GM04503 (cell line): ENCODE data around the gene SEPTIN1.
A peak's percentile ranks its signal among the peaks of the same experiment; 100 is the strongest.
"Not testable (repeated sequence)": the region's sequence is repeated elsewhere in the genome, so short reads cannot be mapped to it uniquely, and the experiment has no call there.

Experiments
- DNase-seq: peaks from one replicate; pipeline ENCODE4 v3.0.0-alpha.2; 2012; ENCODE audit warnings: low read depth

SEPTIN1 gene

DNA sequence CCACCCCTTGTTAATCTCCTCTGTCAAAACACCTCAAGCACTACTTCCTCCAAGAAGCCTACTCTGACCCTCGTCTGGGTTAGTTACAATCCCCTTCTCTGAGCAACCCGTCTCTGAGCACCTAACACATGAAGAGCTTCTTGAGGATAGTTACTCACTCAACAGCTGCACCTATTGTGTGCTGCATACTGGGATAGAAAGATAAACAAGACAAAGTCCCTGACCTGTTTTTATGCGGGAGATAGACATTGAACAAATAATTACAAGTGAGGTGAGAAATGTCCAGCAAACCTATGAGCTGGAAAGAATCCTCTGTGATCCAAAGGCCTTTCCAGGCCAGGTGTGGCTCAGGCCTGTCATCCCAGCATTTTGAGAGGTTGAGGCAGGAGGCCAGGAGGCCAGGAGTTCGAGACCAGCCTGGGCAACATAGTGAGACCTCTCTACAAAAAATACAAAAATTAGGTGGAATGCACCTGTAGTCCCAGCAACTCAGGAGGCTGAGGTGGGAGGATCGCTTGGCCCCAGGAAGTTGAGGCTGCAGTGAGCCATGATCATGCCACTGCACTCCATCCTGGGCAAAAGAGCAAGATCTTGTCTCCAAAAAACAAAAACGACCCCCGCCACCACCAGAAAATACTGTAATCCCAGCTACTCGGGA, 19.5 kb upstream of the SEPTIN1 start:
- no peak for DNase-seq

DNA sequence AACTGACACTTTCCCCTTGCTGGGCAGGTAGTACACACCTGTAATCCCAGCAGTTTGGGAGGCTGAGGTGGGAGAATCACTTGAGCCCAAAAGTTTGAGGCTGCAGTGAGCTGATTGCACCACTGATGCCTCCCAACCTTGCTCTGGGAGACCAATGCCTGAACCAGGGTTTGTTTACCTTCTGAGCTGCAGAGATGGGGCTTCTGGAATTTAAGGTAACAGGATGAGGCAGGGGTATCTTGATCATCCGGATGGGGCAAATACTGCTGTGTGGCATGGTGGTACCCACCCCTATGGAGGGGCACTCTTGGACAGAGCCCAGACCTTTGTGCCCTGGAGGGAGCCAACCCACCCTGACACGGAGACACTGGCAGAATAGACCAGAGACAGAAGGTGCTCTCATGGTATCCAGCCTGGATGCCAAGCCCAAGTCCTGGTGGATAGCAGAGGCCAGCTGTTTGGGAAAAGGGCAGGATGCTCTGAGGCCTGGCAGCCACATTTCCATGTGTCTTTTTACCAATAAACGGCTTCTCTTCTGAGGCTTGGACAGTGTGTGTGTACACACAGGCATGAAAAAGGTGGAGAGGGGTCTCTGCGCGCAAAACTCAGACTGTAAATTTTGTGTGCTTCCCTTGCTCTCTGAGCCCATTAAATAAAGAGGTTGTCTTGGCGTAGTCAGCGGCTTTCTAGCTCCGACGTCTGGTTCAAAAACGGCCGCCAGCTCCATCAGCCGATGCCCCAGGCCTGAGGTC, 17.2 kb upstream of the SEPTIN1 start:
- no peak for DNase-seq

DNA sequence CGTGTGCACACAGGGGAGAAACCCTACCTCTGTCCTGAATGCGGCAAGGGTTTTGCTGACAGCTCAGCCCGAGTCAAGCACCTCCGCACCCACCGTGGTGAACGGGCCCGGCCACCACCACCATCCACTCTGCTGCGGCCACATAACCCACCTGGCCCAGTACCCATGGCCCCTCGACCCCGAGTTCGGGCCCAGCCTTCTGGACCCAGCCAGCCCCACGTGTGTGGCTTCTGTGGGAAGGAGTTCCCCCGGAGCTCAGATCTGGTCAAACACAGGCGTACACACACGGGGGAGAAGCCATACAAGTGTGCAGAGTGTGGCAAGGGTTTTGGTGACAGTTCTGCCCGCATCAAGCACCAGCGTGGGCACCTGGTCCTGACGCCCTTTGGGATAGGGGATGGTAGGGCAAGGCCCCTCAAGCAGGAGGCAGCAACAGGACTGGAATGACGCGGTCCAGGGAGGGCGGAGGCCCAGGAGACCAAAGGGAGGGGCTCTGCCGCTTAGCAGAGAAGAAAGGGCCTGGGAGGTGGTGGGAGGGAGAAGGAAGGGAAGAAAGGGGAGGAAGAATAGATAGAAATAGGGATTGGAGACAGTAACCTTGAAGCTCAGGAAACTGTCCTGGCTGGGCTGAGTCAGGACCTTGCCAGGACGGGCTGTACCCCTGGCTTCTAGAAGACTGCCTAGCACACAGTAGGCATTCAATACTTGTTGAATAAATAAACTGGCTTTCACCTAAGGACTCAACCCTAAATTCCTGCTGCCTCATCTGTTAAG, 16.5 kb upstream of the SEPTIN1 start:
- DNase-seq: no peak

- DNase-seq: no peak
These were observed 15.7 kb upstream of the SEPTIN1 start for GRCh38 chr16:30397776-30398660.

DNA sequence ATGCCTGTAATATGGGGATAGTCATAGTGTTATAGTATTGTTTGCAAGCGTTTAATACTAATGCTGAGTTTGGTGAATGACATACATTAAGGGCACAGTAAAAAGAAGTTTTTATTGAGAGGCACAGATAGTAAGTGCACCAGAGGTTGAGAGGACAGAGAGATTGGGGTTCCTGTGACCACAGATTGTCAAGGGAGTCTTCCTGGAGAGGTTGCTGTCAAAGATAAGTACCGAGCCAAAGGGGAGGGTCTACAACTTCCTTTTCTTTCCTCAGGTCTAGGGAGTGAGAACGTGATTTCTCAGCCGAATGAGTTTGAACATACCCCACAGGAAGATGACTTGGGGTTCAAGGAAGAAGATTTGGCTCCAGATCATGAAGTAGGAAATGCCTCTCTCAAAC, 14.7 kb upstream of the SEPTIN1 start:
- DNase-seq: no peak

GRCh38 chr16:30396627-30397026, 14.3 kb upstream of the SEPTIN1 start:
- DNase-seq: not testable (repeated sequence)

DNA sequence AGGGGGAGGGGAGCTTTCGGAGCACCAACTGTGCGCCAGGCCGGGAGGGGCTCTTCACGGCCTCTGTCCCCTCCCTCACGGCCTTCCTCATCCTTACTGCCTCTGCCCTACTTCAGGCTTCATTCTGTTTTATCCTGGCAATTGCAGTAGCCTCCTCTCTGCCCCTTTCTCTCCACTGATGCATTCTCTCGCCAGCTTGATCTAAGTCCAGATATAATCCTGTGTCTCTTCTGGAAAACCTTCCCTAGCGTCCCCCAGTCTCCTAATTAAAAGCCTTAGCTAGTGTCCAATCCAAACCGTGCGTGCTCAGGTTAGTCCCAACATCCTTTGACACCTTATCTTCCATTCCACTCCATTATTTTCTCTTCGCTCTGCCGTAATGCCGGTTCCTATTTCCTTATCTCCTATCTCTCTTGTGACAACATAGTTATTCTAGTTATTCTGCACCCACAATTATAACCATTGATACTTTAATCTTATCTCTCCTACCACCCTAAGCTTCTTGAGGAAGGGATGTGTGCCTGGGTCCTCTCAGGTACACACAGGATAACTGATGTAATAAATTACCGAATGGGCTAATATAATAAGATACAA, 13.7 kb upstream of the SEPTIN1 start:
- DNase-seq: no peak

DNA sequence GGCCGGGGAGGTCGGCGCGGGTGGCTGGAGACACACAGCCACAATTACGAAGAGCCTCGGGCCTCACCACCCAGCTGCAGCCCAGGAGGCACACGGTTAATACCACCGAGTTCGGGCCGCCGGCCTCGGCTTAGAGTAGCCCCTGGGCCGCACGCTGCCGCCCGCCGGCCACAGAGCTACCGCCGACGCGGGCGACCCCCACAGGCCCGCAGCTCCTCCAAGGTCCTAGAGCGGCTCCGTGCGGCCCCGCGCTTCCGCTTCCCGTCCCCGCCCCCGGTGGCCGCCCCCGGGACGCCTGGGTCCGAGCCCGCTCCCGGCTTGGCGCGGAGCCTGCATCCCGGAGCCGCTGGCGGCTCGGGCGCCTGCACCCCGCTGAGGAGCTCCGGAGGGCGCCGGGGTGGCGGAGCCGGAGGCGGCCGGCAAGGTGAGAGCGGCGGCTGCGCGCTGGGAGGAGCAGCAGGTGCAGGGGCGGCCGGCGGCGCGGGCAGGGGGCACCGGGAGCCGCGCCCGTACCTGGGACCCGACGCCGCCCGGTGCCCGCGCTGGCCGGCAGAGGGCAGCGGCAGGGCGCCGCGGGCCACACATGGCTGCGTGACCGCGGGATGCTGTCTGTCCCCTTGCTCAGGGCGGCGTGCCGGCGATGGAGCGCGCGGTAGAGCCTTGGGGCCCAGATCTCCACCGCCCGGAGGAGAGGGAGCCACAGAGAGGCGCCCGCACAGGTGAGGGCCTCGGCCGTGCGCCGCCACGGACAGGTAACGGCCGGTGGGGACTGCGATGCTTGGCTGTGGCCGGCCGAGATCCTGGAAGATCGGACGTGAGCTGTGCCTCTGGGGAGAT, 13.0 kb upstream of the SEPTIN1 start, which contains the start of gene ZNF48:
ZNF48 (plus strand) TSS at position 266 of the 837 bp plus-strand sequence; CDS start at position 641, 375 bp downstream.
- DNase-seq: no peak

DNA sequence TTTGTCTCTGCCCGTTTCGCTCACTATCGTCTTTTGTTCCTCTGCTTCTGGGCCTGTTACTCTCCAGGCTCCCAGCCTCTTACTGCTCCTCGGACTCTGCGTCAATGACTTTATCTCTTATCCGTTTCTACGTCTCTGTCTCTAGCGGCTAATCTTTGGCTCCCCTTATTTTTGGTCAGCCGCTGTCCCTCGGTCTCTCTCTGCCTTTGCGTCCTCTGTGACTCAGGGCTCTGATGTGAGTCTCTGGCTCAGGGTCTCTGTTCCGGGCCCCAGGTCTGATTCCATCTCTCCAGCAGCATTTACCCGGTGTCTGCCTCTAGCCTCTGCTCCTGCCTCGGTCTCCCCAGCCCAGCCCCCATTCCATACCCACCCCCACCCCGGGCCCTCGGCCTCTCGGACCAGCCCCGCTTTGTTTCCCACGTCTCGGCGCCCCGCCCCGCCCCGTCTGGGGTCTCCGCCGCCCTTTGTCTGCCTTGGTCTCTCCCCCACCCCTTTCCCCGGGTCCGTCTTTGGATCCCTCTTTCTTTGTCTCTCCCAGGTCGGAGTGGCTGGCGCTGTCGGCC, 12.3 kb upstream of the SEPTIN1 start:
- no peak for DNase-seq

DNA sequence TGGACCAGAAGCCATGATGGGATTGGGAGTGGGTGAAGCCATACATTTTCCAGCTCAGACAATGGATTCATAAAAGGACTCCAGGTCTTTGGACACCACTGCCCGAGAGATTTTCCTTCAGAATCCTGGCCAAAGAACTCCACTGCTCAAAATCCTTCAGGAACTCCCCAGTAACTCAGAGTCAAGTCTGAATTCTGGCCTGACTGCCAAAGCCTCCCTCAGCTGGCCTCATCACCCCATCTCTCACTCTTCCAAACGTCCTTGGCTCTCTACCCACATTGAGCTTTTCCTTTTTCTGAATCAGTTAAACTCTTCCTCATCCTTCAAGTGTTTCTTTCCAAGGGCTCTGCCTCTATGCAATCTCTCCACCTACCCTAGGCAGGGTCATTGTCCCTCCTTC, 1.2 kb upstream of the SEPTIN1 start:
- DNase-seq: no peak

DNA sequence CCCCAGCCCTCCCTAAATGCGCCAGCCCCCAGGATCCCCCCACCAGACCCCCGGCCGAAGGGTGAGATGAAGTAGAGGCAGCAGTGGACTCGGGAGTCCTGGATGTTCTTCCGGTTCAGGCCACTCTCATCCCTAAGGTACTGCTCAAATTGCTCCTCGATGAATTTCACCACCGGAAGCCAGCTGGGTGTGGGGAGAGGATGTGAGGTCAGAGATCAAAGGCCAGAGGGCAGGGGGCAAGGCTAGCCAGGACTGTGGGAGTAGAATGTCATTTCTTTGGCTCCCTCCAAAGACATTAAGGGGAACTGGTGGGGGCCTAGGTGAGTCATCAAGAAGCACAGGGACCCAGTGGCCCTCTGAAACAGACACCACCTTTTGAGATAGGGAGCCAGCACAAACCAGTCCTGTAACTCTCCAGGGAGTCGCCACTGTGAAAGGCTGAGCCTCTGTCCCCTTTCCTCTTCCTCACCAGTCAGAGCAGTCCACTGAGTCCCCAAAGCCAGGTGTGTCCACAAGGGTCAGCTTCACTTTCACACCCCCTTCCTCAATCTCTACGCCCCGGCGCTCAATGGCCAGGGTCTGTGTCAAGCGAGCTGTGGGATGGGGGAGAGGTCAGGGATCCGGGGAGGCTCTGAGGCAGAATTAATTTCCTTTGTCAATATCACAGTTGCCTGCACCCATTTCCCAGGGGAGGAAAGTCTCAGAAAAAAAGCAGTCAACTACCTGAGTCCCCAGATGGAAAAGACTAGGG, 895 bp downstream of the SEPTIN1 start:
- no peak for DNase-seq

GRCh38 chr16:30380803-30381208, 1.6 kb downstream of the SEPTIN1 start:
- no peak for DNase-seq

DNA sequence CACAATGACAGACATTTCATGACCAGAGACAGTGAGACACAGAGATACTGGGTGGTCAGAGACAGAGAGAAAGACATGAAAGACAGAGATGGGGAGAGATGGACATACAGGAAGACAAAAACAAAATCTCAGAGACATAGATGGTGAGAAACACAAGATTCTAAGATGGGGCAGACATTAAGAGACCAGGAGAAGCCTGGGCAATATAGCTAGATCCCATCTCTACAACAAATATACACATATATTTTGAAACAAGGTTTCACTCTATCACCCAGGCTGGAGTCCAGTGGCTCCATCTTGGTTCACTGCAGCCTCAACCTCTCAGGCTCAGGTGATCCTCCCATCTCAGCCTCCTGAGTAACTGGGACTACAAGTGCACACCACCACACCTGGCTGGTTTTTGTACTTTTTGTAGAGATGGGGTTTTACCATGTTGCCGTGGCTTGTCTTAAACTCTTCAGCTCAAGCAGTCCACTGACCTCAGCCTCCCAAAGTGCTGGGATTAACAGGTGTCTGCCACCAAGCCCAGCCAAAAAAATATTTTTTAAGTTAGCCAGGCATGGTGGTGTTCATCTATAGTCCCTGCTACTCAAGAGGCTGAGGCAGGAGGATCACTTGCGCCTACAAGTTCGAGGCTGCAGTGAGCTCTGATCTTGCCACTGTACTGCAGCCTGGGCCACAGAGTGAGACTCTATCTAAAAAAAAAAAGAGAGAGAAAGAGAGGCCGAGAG, 2.1 kb downstream of the SEPTIN1 start:
- DNase-seq: no peak

DNA sequence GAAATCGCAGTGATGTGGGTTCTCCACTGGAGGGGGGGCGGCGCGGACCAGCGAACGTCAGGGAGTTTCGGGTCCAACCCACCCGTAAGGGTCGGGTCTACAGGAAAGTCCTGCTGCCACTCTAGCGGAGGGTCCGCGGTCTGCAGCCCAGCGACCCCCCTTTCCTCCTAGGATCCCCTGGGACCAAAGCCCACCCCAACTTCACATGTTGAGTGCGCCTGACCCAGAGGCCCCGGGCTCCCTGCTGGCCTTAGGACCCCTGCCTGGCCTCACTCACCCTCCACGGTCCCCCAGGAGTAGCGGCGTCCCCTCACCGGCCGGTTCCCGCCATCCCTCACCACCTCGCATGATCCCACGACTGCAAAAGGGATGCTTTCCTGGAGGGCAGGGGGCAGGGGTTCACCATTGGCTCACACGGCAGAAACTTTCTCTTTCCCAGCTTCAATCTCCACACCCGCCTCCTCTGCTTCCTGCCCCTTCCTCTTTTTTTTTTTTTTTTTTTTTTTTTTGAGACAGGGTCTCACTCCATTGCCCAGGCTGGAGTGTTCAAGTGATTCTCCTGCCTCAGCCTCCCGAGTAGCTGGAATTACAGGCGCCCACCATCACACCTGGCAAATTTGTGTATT, 3.1 kb downstream of the SEPTIN1 start:
- no peak for DNase-seq

- DNase-seq: peak; percentile 72
These were observed 3.9 kb downstream of the SEPTIN1 start for GRCh38 chr16:30378236-30379157.

DNA sequence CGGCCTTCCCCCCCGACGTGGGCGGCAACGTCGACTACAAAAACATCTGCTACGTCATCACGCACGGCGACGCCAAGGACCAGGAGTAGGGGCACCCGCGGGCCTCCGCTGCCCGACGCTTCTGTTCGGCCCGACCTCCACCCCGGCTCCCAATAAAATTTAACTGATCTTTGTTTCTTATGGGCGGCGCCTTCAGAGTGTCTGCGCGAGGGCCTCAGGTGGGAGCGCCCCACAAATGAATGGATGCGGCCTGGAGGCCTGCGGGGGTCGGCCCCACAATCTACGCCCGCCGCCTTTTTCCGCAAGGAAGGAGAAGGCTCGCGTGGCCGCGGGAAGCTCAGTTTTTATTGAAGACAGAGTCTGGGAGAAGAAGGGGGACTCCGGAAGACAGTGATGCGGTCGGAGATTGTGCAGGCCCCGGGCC, 4.5 kb downstream of the SEPTIN1 start:
- no peak for DNase-seq
